ENCODE results near the gene RFX4.
A peak's percentile ranks its signal among the peaks of the same experiment; 100 is the strongest.

The RFX4 gene

DNA sequence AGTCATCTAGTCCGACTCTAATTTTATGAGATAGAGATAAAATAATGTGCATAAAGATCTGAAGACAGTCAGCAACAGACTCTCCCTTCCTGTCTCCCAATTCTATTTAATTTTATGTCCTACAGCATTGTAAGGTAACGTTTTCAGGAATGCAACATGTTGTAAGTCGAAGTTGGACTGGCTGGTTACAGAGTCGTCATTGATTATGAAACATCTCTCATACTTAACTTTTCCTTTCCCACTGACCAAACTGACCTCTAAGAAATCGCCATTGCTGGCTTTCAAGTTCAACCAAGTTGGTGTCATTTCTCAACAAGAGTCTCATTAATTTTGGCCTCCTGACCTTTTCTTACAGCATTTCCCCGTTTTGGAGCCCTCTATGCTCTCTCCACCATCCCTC lies 186.7 kb downstream of the RFX4 start:
- no peak for DNase-seq

DNA sequence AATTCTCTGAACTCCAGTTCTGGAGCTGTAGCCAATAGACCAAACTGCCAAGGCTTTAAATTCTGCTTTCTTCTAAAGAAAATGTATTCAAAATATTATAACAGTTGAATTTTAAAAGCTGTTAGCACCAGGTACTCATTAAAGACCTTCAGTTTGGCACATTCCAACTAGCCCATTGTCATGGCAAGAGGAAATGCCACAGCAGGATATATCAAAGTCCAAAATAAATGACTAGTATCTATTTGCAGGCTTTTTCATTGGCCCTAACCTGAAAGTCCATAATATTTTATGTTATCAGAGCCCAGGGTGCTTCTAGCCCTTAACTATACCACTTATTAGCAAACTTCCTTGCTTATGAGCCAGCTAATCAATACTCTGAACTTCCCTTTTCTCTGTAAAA lies 188.6 kb downstream of the RFX4 start:
- DNase-seq = no peak

DNA sequence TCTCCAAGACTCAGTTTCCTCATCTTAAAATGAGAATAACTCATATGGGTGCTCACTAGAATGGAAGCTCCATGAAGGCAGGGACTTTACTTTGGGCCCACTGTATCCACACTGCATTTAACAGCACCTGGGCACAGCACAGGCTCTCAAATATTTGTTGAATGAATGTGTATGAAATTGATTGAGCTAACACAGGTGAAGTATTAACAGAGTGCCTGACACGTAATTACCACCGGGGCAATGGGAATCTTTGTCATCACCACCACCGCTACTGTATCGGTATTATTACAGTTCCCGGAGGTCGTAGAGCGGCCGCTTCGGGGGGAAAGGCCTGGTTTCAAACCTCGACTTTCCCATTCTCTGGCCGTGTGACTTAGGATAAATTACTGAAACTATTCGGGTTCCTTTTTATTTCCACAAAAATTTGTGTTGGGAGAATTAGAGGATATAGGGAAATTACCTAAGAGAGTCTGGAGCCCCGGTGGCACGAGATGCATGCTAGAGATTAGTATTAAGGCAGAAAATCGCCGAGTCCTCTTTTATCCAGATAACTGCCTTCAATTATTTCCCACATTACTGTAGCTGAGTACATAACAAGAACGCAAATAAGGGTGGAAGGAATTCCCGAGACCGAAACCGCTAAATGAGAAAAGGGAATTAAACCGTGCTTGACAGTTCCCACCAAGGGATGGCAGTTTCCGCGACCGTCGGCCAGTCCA lies 190.6 kb downstream of the RFX4 start:
- DNase-seq = peak; percentile 7

DNA sequence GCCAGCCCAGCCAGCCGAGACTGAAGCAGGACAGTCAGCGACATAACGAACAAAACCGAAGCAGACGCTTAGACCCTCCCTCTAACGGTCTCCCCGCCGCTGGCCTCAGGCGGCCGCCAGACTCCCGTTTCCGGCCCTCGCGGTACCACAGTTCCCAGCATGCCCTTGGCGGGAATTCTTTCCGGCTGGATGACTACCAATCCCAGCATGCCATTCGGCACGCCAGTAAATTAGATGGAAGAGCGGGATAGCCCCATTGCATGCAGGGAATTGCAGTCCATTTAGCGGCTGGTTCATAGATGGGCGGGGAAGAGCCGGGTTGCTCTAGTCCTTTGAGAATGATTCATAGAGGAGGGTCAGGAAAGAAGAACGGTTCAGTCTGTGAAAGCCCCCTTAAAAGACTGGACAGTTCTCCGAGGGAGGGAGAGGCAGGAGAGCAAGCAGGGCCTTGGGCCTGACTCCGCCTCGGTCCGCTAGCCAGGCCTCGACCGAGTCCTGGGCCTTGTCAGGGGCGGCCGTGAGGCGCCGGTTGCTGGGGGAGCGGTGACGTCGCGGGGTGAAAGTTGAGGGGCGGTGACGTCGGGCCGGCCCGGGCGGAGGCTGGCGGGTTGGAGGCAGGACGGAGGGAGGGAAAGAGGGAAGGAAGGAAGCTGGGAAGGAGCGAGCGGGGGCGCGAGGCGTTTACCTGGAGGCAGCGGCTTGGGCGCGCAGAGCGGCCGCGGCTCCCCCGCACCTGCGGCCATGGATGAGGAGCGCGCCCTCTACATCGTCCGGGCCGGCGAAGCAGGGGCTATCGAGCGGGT lies 191.4 kb downstream of the RFX4 start, which contains the start of gene RIC8B:
Gene RIC8B (plus strand): TSS at position 678 of the 803 bp plus-strand sequence. CDS start 64 bp downstream, at position 742.
- DNase-seq = peak; percentile 91

DNA sequence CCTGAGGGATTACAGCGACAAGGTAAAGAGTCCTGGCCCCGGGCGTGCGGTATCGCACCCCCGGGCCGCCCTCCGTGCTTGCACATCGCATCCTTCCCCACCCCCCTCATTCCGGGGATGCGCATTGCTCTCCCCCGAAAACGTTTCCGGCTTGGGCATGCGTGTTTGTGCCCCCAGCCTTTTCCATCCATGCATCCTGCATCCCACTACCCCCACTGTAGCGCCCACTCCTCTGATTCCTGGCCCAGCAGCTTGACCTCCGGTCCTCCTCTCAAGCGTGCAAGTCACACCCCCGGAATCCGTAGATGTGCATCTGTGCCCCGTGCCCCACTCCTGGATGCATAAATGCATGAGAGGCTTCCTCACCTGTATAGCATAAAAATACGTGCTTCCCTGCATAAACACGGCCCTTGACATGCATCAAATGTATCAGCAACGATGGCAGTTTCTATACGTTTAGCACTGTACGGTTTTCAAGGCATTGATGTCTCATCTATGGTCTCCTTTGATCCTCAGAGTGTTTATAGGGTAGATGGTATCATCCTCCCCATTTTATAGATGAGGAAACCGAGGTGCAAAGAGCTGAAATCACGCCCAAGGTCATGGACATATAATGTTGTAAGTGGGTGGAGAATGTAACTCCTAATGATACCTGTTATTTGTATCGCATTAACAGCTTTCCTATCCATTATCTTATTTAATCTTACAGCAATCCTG lies 192.2 kb downstream of the RFX4 start:
- no peak for DNase-seq

DNA sequence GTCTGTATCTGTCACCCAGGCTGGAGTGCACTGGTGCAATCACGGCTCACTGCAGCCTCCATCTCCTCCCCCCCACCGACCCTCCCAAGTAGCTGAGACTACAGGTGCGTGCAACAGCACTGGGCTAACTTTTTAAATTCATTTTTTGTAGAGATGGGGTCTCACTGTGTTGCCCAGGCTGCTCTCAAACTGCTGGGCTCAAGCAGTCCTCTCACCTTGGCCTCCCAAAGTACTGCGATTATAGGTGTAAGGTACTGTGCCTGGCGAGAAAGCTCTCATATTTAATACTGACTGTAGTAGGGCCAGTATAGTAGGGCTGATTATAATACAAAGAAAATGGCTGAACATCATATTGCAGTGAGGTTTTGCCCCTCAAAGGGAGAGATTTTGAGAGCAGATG lies 194.1 kb downstream of the RFX4 start:
- no peak for DNase-seq

DNA sequence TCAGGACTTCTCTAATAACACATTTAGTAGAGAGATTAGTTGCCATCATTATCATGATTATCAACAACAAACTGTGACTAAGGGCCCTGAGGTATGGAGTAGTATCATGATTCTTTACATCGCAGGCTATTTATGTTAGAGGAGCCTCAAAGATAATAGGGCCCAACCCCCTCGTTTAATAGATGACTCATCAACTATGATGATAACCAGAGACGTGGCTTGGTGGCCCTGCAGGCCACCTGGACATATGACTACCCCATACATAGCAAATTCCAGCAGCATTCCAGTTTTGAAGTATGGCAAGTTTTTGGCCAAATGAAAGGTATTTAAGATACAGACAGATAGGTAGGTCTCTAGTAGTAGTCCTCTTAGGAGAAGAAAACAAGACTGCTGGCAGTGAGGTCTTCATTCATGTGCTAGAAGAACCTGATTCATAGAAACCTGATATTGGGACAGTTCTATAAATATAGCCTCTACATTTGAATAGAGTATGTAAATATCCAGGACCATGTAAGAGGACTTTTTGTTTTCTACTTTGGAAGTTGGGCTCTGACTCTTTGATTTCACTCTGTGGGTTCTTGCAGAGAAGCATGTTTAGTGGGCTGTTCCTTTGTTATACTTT lies 197.3 kb downstream of the RFX4 start:
- DNase-seq = no peak

DNA sequence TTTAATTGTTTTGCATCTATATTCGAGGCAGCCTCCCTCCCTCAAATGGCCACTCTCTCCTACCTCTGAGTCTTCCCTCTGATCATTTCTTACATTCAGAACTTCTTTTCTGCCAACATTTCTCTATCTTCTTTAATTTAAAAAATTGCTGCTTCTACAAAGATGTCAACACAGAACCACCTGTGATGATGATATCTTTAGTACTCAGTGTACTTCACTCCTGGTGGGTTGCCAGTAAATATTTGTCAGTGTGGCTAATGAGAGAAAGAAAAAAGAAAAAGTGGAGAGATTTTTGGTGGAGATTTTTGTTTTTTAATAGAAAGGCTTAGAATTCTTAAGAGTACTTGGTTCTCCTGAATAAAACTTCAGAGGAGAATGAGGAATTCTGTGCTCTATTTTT lies 199.8 kb downstream of the RFX4 start:
- DNase-seq = no peak

DNA sequence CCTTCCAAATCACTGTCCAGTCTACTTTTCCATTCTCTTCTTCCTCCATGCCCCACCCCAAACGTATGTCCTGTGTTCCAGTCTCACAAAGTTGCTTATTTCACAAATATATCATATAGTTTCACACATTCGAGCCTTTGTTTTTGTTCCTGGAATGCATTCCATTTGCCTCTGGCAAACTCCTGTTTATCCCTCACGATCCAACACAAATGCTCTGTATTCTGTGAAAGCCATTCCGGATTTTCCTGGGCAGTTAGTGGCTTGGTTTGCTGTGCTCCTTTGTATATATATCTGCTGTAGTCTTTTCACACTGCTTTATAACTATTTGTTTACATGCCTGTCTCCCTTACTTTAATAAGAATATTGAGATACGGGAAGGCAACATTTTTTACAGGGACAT lies 200.7 kb downstream of the RFX4 start:
- DNase-seq = no peak

DNA sequence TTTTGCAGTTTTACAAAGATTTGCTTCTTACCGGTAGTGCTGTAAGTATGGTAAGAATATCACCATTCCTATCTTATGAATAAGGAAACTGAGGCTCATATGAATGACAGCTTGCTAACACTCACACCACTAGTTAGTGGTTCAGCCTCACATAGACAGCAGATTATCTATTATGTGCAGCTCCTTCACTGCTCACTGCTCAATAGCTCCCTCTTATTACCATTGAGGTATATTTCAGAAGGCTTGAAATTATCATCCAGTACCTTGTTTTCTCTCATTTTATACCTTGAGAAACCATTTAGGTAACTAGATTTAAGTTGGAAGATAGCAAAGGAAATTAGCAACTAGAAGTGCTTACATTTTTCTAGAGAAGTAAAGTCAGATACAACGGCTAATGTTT lies 207.2 kb downstream of the RFX4 start:
- no peak for DNase-seq

DNA sequence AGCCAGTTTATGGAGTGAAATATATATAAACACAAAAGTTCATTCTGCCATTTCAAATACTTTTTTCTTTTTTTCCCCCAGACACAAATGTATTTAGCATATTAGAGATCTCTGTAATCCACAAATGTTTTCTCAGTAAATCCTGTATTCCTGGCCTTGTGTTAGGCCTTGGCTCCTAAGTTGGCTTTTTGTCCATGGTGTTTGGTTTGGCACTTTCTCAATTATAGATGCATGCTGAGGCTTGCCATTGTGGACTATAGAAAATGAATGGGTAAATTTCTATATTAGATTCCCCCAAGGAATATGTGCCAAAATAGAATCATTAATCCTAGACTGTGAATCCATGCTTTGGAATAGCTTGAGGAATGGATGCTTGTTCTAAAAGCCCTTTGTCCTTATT lies 208.7 kb downstream of the RFX4 start:
- no peak for DNase-seq

DNA sequence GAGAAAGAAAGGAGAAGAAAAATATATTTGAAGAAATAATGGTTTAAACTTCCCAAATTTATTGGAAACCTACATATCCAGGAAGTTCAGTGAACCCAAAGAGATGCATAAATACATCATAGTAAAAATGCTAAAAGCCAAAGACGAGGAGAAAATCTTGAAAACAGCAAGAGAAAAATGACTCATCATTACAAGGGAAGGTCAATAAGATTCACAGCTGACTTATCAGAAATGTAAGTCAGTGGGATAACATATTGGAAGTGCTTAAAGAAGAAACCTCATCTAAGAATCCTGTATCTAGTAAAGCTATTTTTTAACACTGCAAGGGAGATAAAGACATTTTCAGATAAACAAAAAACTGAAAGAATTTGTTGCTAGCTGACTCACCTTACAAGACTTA lies 211.6 kb downstream of the RFX4 start:
- DNase-seq = no peak

DNA sequence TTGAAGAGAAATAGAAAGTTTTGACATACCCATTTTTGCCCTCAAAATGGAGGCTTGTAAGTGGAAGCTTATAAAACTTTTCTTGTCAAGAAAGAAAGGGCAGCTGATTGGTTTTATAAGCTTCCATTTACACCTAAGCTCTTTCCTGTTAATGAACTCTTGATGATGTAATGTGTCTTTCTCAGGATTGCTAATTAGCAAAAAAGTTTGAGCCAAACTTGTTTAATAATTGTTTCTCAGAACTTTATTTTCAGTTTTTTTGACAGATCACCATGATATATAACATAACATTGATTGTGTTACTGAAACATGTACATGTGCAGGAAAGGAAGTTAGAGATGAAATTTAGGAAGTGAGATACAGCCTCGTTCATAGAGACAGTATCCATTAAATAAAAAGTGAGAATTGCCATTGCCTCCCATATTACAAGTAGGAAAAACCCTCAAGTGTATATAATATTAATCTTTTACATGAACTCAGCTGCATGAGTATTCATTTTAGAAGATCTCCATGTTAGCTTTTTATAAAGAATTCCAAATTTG lies 218.4 kb downstream of the RFX4 start:
- no peak for DNase-seq

DNA sequence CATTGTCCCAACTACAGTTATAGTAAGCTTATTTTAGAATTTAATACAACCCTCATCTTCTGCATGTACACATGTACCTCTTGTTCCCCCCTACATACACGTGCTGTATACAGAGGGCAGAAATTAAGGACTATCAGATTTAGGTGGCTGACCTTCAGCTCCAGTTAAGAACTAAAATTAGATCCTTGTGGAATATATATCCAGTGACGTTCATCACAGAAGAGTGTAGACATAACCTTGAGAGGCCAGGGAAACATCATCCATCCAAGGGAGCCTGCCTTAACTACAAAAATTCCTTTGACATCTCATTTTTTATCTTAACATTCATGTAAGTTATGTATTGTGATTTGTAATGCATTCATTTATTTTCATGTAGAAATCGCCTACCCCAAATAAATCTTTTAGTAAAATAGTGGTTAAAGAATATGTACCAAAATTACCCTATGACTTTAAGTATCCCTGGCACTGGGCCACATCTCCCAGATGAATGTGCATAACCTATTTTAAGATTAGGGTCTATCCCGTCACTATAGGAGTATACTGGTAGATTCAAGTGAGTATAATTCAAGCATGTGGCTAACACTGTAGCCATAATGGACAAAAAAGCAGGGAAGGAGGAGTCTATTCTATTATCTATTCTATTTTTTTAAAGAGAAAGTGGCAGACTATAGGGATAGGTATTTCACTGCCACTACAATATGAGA lies 219.2 kb downstream of the RFX4 start:
- no peak for DNase-seq

DNA sequence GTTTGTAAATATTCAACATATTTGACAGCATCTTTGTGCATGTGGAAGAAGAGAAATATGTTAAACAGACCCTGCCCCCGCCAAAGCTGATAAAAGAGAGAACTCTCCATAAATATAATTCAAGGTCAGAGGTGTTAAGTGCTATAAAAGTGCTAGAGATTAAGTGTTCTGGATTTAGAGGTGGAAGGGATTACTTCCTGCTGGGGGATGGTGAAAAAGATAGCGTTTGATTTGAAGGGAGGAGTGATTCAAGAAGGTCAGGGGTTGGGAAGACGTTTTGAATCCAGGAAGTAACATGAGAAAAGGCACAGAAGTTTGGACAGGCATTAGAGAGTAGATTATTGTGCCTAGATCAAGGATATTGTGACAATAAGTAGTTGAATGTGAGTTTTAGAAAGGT lies 221.9 kb downstream of the RFX4 start:
- no peak for DNase-seq
